CD4-positive, alpha-beta T cell treated with Interleukin-4 for 1 hour (primary cell): ENCODE results near the gene ARID3C.
"Not testable (repeated sequence)": the region's sequence is repeated elsewhere in the genome, so short reads cannot be mapped to it uniquely, and the experiment has no call there.

Source experiments
- DNase-seq, 2 donors: peaks; one replicate each; pipeline ENCODE4 v3.0.0-alpha.2; 2020 to 2022

Gene ARID3C

GRCh38 chr9:34651876-34652601, 23.2 kb upstream of the ARID3C start, which contains the start of gene IL11RA:
Gene IL11RA (plus strand): TSS chr9:34652185. CDS start chr9:34655218, 3,033 bp downstream.
- peak in 1 of 2 donors; percentile 28 for DNase-seq

DNA sequence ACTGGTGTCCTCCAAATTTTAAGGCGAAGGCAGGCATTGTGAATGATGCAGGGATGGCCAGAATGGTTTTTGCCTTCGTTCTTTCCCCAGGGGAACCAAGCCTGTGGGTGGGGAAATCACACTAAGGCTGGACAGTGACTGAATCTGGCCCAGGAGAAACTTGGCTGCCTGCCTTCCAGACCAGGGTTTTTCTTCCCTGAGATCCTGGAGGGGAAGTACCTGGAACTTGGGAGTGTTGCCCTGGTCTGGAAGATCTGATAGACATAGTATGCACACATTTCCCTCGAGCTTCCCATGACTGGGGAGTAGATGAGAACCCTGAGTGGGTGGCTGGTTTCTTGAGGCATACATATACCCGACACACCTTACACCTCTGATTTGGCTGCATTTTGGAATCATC, 22.5 kb upstream of the ARID3C start:
- DNase-seq: no peak

- no peak for DNase-seq
These were observed 21.9 kb upstream of the ARID3C start for GRCh38 chr9:34650816-34651215.

GRCh38 chr9:34648673-34649072, 19.8 kb upstream of the ARID3C start:
- no peak for DNase-seq

DNA sequence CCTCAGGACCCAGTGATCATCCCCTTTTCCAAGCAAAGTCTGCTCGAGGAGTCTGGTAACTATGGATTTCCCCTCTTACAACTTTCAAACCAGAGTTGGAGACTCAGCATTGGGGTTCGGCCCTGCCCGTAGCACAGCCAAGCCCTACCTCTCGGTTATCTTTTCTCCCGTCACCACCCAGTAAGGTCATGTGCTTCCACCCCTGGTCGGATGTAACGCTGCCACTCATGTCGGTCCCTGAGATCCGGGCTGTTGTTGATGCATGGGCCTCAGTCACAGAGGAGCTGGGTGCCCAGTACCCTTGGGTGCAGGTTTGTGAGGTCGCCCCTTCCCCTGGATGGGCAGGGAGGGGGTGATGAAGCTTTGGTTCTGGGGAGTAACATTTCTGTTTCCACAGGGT, 18.8 kb upstream of the ARID3C start:
- DNase-seq: no peak

- DNase-seq: no peak
These were observed 18.2 kb upstream of the ARID3C start for GRCh38 chr9:34647084-34647403.

DNA sequence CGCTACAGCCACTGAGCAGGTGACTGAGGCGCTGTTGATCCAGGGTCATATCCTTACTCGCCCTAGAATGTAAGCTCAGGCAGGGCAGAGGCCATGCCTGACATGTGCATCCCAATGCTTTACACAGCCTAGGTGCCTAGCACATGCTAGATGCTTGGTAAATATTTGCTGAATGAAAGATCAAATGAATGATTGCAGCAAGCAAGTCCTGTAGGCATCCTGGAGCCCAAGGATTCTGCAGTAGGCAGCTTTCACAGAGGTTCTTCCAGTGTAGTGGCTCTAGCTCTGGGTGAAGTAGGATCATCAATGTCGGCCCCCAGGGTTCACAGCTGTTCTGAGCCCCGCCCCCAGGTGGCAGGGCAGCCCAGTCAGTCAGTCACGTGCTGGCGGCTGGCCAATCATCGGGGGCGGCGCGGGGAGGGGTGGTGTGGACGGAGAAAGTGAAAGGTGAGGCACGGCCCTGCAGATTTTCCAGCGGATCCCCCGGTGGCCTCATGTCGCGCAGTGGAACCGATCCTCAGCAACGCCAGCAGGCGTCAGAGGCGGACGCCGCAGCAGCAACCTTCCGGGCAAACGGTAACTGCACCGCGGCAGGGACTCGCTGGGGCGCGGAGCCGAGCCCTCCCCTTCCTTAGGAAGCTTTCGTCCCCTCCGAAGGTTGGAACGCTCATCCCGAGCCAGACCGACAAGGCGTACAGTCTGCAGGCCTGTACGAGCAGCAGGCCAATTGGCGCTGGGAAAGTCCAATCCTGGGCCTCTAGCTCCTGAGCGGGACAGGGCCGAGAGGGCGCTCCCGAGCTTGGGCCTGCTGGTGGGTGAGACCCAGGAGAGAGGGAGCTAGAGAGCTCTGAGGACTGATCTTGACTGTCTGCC, 17.6 kb upstream of the ARID3C start, which contains the start of gene GALT:
Gene GALT (plus strand): TSS at position 465 of the 873 bp plus-strand sequence. CDS start 30 bp downstream, at position 495.
- DNase-seq: peak; percentile 92 to 97

DNA sequence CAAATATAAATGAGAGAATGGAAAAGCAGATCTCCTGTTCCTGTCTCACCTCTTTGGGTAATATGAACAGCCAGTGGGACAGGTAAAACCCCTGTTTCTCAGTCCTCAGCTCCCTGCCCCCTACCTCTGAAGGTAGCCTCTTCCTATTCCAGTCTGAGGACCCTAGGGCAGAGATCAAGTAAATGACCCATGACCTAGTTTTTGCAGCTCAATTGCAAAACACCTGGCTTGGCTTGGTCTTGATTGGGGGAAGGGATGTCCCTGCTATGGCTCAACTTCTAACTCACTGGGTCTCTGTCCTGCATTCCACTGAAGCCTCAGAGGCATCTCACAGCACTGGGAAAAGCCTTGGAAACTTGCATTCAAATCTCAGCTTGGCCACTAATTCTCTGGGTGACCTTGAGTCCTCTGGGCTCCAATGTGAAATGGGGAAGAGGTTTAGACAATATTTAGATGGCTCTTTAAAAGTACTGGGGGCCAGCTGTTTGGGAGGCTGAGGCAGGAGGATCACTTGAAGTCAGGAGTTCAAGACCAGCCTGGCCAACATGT, 16.0 kb upstream of the ARID3C start:
- DNase-seq: no peak

DNA sequence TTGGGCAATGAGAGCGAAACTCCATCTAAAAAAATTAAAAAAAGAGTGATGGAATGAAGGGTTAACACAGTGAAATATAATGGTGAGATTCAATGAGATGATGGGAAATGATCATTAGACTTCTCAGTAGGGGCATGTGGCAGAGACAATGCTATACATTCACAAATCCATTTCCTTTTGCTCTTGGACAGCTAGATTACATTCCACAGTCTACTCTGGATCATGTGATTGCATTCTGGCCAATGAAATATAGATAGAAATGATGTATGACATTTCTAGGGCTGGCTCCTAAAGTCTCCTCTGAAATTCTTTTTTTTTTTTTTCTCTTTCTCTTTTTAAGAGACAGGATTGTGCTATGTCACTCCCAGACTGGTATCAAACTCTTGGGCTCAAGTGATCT, 13.8 kb upstream of the ARID3C start:
- no peak for DNase-seq

- DNase-seq: not testable (repeated sequence)
These were observed 10.5 kb upstream of the ARID3C start for GRCh38 chr9:34639322-34639721.

- no peak for DNase-seq
These were observed 9.2 kb upstream of the ARID3C start for GRCh38 chr9:34638138-34638445.

GRCh38 chr9:34637356-34638137, 8.7 kb upstream of the ARID3C start, which contains the start of gene SIGMAR1:
Gene SIGMAR1 (minus strand): TSS chr9:34637787. CDS start chr9:34637697, 90 bp downstream.
- DNase-seq: peak; percentile 90 to 96

DNA sequence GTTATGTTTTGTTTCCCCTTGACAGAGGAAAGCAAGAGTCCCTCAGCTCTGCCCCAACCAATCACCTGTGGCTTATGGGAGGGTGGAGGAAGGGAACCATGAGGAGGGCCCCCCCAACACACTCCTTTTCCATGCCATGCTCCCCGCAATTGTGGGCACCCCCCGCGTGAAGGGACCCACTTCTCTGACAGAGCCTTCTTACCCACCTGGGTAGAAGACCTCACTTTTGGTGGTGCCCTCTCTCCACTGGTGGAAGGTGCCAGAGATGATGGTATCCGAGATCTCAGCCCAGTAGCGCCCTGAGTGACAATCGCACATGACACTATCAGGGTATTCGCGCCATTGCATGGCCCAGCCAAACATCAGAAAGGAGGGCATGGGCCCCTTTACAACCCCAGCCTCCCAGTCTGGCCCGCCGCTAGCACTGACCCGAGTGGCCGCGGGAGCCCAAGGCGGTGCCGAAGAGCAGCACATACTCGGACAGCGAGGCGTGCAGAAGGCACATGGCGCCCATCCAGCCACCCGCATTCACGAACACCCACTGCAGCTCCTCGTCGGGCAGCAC, 8.0 kb upstream of the ARID3C start:
- no peak for DNase-seq

DNA sequence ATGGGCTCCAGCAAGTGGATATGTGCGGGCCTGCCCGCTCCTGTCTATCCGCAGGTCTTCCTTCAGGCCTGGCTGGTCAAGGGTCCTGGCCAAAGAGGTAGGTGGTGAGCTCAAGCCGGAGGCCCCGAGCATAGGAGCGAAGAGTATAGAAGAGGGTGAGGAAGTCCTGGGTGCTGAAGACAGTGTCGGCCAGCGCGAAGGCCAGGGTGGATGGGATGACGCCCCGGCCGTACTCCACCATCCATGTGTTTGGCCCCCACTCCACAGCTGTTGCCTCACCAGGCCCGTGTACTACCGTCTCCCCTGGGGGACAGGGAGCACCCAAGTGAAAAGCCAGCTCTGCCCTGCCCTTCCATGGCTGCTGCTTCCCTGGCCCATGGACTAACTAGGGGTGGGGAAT, 6.7 kb upstream of the ARID3C start:
- DNase-seq: no peak

- no peak for DNase-seq
These were observed 5.8 kb upstream of the ARID3C start for GRCh38 chr9:34634551-34635248.

GRCh38 chr9:34633851-34634550, 5.1 kb upstream of the ARID3C start:
- peak; percentile 80 to 84 for DNase-seq

- no peak for DNase-seq
These were observed 4.3 kb upstream of the ARID3C start for GRCh38 chr9:34633166-34633565.

- DNase-seq: no peak
These were observed 1.7 kb upstream of the ARID3C start for GRCh38 chr9:34630402-34631154.

DNA sequence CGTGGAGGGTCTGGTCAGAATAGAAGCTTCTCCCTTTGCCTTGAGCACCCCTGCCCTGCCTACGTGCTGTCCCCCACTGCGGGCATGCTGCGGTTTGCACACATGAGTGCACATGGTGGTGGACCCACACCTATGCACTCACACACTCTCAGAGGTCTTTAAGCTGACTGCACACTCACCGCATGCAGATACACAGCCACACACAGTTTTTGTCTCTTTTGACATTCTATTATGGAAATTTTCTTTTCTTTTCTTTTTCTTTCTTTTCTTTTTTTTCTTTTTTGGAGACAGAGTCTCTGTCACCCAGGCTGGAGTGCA, 584 bp upstream of the ARID3C start:
- no peak for DNase-seq
